PC-9 (cell line): ENCODE data around the gene GPR17.

ENCODE experiments used
- CTCF ChIP-seq: fragments of 200-600 bp; sonication (generic); conservative IDR thresholded peaks from 2 replicates; pipeline ENCODE4 v1.6.1; 2017; ENCODE audit warnings: mixed run types, antibody characterized with exemption, mild to moderate bottlenecking, moderate library complexity
- EZH2 ChIP-seq: fragments of 200-600 bp; sonication (generic); IDR thresholded peaks from 2 replicates; pipeline ENCODE4 v1.8.0; 2017; ENCODE audit warnings: antibody characterized with exemption, low read depth

- no peak for TF ChIP-seq CTCF
- no peak for TF ChIP-seq EZH2
Measured at GRCh38 chr2:127630096-127630863, 15.7 kb upstream of the GPR17 start.
